ENCODE measurements around the gene MAP1LC3B2. TPM values are rescaled to one million over a fixed set of nuclear protein-coding genes. Genes with fewer than 3 reads are reported as not detected.
"Not testable (repeated sequence)": the region's sequence is repeated elsewhere in the genome, so short reads cannot be mapped to it uniquely, and the experiment has no call there.

The MAP1LC3B2 gene
- total RNA-seq, 1 donor from 2014 or later = 2.3 TPM

GRCh38 chr12:116561181-116561821 lies 2.1 kb downstream of the MAP1LC3B2 start:
- no peak for ATAC-seq

GRCh38 chr12:116562090-116562489 lies 2.9 kb downstream of the MAP1LC3B2 start:
- ATAC-seq = no peak

- ATAC-seq = no peak
Observed at GRCh38 chr12:116563262-116563661, 4.1 kb downstream of the MAP1LC3B2 start.

DNA sequence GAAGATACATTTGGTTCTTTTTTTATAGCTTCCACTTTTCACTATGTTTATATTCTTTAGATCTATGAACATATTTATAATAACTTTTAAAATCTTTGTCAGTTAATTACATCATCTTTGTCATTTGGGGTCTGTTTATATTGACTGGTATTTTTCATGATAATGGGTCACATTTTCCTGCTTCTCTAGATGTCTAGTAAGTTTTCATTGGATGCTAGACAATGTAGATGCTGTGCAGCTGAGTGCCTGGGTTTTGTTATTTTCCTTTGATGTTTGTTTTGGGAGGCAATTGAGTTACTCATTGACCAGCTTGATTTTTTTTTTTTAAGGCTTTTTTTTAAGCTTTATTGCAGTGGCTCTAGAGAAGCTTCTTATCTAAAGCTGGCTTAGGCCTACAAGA lies 4.9 kb downstream of the MAP1LC3B2 start:
- ATAC-seq = no peak

- ATAC-seq = not testable (repeated sequence)
Observed at GRCh38 chr12:116565221-116565620, 6.0 kb downstream of the MAP1LC3B2 start.

DNA sequence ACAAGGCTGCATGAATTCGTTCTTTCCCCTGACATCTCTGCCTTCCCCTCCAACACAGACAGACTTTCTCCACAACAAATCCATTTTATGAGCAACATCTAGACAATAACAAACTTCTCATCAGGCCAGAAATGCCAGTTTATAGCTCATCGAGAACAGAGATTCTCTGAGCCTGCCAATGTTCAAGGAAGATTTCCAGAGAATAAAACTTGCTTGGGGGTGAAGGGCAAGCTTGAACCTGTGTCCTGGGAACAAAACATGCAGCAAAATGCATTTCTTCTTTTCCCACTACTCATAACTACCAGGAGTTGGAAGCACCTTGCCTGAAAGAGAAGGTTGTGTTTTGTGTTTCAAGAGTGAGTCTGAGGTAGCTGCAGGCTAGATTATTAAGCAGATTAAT lies 6.8 kb downstream of the MAP1LC3B2 start:
- ATAC-seq = peak; percentile 83

DNA sequence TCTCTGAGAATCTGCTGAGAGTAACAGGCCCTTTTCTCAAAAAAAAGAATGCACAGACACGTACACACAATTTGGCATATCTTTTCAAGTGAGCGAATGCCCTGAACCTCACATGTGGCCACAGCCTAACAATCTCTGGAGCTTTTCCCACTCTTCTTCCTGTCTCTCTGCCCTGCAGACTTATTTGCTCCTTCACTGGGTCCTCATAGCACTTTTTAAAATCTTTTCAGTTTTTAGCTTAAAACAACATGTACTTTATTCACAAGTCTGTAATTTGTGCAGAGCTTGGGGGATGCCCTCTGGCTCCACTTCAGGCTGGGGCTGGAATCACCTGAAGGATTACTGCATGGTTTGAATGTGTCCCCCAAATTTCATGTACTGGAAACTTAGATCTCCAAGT lies 9.0 kb downstream of the MAP1LC3B2 start:
- ATAC-seq = no peak

GRCh38 chr12:116571089-116571488 lies 11.9 kb downstream of the MAP1LC3B2 start:
- no peak for ATAC-seq

DNA sequence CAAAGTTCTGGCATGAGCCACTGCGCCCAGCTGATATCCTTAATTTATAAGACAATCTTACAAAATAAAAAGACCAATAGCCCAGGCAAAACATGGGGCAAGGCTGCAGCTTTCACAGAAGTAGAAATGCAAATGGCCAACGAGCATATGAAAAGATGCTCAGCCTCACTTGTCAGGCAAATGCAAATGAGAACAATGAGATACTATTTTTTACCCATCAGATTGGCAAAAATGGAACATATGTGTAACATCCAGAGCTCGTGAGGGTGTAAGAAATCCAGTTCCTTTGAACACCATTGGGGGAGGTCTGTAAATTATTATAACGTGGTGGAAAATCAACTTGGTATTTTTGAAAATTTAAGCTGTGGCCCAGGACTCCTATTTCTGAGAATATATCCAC lies 14.6 kb downstream of the MAP1LC3B2 start:
- no peak for ATAC-seq

- not testable (repeated sequence) for ATAC-seq
Observed at GRCh38 chr12:116575754-116576153, 16.6 kb downstream of the MAP1LC3B2 start.

- peak; percentile 32 for ATAC-seq
Observed at GRCh38 chr12:116577154-116577561, 18.0 kb downstream of the MAP1LC3B2 start.

DNA sequence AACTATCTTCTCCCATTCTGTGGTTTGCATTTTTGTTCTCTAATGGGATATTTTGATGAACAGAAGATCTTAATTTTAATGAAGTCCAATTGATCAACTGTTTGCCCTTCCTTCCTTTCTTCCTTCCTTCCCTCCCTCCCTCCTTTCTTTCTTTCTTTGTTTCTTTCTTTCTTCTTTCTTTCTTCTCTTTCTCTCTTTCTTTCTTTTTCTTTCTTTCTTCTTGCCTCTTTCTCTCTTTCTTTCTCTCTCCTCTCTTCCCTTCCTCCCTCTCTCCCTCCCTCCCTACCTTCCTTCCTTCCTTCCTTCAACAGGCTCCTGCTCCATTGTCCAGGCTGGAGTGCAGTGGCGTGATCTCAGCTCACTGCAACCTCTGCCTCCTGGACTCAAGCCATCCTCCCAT lies 18.9 kb downstream of the MAP1LC3B2 start:
- ATAC-seq = no peak

DNA sequence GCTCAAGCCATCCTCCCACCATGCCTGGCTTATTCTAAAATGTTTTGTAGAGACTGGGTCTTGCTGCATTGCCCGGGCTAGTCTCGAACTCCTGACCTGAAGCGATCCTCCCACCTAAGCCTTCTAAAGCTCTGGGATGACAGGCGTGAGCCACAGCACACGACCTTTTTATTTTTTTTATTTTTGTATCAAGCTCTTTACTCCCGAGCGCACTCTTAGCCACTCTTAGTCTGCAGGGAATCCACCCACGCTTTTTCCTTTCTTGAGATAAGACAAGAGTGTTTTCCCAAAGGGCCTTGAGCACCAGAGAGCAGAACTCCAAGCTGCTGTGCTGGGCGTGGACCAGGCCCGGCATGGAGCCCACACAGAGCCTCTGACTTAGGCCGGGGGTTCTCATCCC lies 23.4 kb downstream of the MAP1LC3B2 start:
- ATAC-seq = no peak

- ATAC-seq = no peak
Observed at GRCh38 chr12:116583129-116583694, 24.0 kb downstream of the MAP1LC3B2 start.

DNA sequence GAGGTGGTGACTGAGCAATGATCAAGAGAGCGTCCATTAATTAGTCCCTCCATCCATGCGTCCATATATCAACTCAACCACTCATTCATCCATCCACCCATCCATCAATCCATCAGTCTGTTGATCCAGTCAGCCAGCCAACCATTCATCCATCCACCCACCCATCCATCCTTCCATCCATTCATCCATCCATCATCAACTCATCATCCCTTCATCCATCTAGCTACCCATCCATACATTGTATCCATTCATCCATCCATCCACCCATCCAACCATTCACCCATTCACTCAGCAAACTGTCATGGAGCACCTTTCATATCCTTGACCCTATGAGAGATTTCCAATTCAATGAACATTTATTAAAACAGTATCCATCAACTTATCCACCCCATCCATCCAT lies 28.1 kb downstream of the MAP1LC3B2 start:
- no peak for ATAC-seq

DNA sequence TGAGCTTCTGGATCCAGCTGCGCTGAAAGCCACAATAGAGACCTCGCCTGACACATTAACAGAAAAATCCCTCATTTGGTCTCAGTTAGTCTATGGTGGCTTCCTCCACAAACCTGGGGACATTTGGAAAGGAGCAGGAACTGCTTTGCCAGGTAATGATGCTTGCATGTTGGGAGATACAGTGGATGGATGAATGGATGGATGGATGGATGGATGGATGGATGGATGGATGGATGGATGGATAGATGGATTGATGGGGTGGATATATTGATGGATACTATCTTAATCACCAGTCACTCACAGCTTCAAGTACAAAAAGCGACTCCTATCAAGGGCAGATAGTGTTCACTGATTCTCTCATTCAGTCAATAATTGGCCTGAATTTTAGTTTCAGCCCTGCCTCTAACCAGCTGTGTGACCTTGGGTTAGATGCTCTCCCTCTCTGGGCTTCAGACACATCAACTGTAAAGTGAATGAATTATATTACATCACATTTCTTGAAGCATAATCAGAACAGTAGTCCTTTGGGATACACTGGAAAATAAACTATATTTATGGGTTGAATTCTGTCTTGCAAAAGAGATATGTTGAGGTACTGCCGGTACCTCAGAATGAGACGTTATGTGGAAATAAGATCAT lies 29.3 kb downstream of the MAP1LC3B2 start:
- ATAC-seq = no peak

GRCh38 chr12:116589581-116589980 lies 30.4 kb downstream of the MAP1LC3B2 start:
- ATAC-seq = no peak

GRCh38 chr12:116590561-116590960 lies 31.4 kb downstream of the MAP1LC3B2 start:
- ATAC-seq = no peak

DNA sequence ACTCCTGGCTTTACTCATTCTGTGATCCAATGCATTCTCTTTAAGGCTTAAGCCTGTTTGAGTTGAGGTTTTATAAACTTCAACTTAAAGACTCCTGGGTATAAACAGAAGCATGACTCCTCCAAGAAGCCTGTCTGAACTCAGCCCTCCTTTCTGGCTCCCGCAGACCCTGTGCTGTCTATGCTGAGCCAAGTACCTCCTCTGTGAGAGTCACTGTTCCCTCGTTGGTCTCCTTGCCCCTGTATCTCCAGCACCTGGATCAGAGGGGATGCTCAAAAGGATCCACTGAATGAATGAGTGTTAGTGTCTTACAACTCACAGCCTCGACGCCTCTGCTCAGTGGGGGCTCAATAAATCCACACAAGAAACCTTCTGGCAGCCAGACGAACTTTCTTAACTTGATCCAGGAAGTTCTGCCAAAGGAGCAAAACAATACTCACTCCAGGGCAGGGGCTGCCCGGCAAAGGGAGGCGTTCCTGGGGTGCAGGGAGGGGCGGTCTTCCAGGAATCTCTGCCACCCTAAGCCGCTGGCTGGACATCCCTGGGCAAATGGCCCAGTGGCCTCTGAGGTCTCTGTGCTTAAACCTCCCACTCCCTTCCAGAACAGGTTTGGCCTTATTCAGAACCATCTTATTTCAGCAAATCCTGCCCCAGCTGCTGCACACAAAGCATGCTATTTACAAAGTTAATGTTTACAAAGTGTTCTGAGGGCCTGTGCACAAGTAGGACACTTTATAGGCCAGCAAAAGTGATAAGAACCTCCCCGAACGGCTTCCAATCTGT lies 32.9 kb downstream of the MAP1LC3B2 start:
- ATAC-seq = peak; percentile 85

- peak; percentile 84 for ATAC-seq
Observed at GRCh38 chr12:116592731-116593130, 33.5 kb downstream of the MAP1LC3B2 start.

GRCh38 chr12:116594325-116595038 lies 35.3 kb downstream of the MAP1LC3B2 start:
- no peak for ATAC-seq

DNA sequence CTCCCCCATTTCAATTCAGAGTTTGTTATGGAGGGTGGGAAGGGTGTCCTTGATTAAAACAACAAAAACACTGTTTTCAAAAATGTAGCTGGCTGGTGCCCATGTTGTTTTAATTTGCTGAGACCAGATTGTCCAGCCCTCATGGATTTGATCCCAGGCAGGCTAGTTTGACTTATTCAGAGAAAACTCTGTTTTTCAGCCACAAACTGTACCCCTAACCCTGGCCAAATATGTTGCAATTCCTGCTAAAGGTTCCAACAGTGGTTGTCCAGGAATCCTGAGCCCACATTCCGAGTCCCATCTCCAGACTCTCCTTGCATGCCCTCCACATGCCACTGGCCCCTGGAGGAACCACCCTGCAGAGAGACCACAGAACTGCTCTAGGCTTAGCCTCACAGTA lies 36.0 kb downstream of the MAP1LC3B2 start:
- no peak for ATAC-seq

GRCh38 chr12:116595672-116596071 lies 36.5 kb downstream of the MAP1LC3B2 start:
- no peak for ATAC-seq
